GM21717 (cell line): ENCODE data around the gene ERBB2.
"Not testable (repeated sequence)": the region's sequence is repeated elsewhere in the genome, so short reads cannot be mapped to it uniquely, and the experiment has no call there.

ENCODE experiments used
- ATAC-seq: cut with Tn5 transposase; IDR thresholded peaks from one replicate; pipeline ENCODE4 v1.9.1; 2021; ENCODE audit warnings: mild to moderate bottlenecking, moderate library complexity; ENCODE audit not compliant: unreplicated experiment

Gene ERBB2

DNA sequence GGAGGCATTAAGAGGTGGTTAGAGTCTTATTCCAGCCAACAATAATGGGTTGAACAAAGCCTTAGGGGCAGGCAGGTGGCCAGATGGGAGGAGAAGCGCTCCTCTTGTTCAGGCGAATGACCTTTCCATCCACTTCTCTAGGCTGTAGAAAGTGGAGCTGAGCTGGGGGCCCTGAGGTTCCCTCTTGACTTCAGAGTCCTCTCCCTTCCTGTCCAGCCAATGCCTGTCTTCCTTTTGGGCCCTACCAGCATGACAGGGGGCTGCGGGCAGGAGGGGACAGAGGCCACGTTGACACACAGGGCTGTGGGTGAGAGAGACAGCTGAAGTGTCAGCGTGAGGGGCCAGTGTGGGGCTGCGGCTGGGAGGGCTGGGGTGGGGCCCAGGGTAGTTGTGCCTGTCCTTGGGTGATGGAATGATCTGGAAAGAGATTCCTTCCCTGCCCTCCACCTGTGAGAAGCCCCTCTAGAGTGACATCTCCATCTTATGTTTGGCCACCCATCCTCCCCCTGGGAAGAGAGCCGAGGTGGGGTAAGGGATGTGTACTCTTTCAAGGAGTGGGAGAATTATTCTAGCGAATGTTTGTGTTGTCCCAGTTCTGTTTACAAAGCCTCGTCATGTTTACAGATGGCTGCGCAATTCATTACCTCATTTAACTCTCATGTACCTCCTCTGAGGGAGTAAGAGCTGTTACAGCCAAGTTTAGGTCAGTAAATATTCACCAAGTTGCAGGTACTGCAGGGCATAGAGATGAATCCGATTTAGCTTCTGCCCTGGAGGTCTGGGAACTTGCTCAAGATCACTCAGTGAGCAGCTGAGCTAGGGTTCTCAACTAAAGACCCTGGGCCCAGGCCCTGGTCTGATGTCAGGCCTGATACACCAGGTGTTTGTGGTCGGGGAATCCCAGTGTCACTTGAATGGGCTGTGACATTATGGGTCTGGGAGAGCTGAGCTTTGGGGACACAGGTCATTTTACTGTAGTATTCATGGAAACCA is 3.3 kb downstream of the ERBB2 start:
- ATAC-seq, result no peak

DNA sequence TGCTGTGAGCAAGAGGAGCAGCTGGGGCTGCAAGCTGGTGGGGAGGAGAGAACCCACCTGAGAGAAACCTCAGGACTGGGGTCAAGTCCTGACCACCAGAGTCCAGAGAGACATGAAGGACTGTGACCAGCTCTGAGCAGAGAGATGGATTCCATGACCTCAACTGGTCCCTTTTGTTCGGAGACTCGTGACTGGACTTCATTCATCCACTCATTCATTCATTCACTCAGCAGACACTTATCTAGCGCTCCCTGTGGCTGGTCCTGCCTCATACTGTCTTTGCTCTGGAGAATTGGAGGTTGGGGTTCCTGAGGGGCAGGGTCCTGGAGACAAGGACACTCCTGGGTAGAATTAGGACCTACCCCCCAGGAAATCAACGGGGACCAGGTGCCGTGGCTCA is 4.0 kb downstream of the ERBB2 start:
- ATAC-seq, result no peak

DNA sequence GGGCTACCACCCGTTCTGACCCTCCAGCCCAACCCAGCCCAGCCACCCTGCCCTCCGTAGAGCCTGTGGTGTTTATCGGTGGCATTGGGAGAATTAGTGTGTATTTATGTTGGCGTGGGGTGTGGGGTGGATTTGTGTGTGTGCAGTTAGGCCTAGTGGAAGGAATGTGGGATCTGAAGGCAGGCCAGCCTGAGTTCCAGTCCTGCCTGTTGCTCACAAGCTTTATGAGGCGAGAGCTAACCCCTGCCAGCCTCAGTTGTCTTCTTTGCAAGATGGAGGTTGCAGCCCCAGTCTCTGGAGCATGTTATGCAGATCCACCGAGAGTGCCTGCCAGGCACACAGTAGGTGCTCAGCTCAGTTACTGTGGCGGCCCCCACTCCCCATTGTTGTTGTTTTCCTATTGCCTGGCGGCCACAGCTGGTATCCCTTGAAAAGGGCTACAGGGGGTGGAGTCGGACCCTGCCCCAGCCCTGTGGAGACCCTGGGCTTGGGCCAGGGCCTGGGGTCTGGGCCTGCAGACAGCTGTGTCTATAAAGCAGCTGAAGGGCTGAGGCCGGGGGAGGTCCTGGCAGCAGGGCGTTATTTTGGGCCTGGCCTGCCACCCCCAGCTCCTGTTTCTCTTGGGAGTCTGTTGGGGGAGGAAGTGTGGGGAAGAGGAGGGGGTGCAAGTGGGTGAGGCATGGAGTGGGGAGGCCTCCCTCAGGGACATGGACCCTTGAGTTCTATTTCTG is 5.1 kb downstream of the ERBB2 start:
- no peak for ATAC-seq

DNA sequence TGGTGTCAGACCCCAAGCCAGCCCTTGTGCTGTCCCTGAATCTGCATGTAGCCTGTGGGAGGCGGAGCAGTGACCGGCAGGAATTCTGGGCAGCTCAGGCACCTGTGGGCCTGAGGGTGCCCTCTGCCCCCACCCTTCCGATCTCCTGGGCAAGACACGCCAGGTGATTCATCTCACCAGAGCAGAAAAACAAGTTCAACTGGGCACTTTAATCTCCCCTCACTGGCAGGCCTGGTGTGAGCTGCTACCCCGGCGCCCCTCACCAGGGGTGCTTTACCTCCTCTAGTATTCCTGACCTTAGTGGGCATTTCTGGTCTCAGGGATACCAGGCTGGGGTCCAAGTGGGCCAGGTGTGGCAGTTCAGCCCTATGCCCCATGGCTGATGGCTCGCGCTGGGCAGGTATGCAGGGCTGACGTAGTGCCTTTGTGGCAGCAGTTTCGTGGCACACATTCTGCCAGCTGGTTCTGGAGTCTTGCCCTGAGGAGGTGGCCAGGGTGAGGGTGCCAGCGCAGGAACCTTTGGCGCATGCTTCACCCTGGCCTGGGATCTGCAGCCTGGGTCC is 6.0 kb downstream of the ERBB2 start:
- ATAC-seq, result no peak

DNA sequence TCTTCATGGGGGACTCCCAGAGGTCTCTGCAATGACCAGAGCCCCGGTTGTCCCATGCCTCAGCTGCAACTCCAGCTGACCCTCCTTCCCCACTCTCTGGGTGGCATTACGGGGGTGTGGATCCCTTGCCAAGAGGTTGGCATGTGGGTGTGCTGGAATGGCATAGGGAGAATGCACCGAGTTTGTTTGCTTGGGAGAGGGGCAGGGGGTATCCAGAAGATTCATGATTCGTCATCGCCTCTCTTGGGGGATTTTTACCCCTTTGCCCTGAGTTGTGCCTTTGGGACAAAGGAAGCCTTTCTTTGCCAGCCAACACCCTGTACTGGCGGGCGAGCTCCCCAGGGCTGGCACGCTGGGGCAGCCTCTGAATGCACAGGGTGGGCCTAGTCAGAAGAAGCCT is 6.5 kb downstream of the ERBB2 start:
- no peak for ATAC-seq

DNA sequence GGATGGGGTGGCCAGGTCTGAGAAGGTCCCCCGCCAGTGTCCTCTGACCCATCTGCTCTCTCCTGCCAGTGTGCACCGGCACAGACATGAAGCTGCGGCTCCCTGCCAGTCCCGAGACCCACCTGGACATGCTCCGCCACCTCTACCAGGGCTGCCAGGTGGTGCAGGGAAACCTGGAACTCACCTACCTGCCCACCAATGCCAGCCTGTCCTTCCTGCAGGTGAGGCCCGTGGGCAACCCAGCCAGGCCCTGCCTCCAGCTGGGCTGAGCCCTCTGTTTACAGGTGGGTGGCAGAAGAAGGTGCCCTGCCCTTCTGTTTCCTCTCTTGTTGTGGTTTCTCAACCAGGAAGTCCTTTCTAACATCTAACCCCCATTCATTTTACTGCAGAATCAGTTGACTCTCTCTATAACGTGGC is 7.1 kb downstream of the ERBB2 start:
- no peak for ATAC-seq

DNA sequence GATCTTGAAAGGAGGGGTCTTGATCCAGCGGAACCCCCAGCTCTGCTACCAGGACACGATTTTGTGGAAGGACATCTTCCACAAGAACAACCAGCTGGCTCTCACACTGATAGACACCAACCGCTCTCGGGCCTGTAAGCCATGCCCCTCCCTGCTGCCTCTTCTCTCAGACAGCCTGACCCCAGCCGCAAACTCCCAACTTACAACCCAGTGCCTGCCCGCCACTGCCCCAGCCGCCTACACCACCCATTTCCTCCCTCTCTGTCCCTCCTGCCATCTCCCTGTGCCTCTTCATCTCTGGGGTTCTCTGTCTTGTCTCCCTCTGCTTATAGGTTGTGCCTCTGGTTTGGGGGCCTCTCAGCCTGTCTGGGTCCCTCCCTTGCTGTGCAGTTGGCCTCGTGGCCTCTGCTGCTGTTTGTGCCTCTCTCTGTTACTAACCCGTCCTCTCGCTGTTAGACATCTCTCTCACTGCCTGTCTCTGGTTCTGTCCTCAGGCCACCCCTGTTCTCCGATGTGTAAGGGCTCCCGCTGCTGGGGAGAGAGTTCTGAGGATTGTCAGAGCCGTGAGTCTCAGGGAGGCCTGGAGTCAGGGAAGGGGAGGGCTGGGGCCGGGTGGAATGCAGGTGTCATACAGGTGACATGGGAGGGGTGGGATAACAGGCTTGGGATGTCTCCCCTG is 9.6 kb downstream of the ERBB2 start:
- no peak for ATAC-seq

DNA sequence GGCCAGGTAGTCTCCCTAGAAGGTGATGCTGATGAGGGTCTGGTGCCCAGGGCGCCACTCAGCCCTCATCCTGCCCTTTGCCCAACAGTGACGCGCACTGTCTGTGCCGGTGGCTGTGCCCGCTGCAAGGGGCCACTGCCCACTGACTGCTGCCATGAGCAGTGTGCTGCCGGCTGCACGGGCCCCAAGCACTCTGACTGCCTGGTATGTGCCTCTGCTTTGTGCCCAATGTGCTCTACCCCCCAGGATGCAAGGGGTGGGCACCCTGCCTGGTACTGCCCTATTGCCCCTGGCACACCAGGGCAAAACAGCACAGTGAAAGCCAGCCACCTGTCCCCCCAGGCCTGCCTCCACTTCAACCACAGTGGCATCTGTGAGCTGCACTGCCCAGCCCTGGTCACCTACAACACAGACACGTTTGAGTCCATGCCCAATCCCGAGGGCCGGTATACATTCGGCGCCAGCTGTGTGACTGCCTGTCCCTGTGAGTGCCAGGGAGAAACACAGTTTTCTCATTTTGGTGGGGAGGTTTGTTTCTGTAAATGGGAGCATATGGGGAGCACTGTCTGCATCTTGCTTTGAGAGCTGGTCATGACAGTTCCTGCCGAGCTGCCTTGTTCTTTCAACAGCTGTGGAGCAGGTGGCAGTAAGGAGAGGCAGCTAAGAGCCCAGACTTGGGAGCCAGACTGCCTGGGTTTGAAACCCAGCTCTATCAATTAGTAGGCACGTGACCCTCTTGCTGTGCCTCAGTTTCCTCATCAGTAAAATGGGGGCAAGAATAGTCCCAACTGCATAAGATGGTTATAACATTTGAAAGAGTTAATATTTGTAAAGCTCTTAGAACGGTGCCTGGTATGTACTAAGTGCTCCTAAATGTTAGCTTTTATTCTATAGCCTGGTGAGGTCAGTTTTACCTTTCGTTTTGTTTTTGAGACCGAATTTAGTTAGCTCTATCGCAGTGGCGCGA is 10.4 kb downstream of the ERBB2 start:
- ATAC-seq, result no peak

DNA sequence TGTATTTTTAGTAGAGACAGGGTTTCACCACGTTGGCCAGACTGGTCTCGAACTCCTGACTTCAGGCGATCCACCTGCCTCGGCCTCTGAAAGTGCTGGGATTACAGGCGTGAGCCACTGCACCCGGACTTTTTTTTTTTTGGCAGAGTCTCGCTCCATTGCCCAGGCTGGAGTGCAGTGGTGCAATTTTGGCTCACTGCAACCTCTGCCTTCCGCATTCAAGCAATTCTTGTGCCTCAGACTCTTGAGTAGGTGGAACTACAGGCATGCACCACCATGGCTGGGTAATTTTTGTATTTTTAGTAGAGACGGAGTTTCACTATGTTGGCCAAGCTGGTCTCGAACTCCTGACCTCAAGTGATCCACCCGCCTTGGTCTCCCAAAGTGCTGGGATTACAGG is 11.2 kb downstream of the ERBB2 start:
- ATAC-seq, result not testable (repeated sequence)

DNA sequence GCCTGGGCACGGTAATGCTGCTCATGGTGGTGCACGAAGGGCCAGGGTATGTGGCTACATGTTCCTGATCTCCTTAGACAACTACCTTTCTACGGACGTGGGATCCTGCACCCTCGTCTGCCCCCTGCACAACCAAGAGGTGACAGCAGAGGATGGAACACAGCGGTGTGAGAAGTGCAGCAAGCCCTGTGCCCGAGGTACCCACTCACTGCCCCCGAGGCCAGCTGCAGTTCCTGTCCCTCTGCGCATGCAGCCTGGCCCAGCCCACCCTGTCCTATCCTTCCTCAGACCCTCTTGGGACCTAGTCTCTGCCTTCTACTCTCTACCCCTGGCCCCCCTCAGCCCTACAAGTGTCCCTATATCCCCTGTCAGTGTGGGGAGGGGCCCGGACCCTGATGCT is 12.0 kb downstream of the ERBB2 start:
- no peak for ATAC-seq

DNA sequence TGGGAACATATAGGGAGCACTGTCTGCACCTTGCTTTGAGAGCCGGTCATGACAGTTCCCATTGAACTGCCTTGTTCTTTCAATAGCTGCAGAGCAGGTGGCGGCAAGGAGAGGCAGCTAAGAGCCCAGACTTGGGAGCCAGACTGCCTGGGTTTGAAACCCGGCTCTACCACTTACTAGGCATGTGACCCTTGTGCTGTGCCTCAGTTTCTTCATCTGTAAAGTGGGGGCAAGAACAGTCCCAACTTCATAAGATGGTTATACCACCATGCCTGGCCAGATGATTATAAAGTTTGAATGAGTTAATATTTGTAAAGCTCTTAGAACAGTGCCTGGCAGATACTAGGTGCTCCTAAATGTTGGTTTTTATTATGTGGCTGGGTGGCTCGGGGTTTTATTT is 14.4 kb downstream of the ERBB2 start:
- ATAC-seq, result no peak

DNA sequence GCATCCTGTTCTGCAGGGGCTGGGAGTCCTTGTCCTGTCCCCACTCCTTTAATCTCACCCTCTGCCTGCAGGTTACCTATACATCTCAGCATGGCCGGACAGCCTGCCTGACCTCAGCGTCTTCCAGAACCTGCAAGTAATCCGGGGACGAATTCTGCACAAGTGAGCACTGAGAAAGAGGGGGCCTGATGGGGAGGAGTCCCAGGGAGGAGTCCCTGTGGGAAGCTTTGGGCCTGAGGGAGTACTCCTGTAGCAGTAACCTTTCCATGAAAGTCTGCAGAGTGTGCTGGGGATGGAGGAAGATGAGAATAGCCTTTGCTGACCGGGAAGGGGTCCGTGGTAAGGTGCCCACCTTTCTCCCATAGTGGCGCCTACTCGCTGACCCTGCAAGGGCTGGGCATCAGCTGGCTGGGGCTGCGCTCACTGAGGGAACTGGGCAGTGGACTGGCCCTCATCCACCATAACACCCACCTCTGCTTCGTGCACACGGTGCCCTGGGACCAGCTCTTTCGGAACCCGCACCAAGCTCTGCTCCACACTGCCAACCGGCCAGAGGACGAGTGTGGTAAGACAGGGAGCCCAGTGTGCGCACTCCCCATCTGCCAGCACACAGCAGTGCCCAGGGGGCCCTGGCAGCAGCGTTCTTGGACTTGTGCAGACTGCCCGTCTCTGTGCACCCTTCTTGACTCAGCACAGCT is 15.7 kb downstream of the ERBB2 start:
- ATAC-seq, result no peak

DNA sequence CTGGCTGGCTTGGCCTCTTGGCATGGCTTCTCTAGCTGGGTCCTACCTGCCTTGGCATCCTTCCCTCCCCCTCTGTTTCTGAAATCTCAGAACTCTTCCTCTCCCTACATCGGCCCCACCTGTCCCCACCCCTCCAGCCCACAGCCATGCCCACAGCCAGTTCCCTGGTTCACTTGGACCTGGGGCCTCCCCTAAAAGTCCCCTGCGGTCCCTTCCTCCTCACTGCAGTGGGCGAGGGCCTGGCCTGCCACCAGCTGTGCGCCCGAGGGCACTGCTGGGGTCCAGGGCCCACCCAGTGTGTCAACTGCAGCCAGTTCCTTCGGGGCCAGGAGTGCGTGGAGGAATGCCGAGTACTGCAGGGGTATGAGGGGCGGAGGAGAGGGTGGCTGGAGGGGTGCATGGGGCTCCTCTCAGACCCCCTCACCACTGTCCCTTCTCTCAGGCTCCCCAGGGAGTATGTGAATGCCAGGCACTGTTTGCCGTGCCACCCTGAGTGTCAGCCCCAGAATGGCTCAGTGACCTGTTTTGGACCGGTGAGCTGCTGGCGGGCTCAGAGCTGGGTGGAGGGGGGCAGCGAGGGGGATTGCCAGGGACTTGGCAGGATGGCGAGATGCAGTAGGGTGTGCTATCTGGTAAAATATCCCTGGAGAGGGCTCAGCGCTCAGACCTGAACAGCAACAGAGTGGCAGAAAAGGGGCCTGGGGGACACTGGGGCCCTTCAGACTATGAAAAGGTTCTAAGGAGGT is 16.4 kb downstream of the ERBB2 start:
- no peak for ATAC-seq

DNA sequence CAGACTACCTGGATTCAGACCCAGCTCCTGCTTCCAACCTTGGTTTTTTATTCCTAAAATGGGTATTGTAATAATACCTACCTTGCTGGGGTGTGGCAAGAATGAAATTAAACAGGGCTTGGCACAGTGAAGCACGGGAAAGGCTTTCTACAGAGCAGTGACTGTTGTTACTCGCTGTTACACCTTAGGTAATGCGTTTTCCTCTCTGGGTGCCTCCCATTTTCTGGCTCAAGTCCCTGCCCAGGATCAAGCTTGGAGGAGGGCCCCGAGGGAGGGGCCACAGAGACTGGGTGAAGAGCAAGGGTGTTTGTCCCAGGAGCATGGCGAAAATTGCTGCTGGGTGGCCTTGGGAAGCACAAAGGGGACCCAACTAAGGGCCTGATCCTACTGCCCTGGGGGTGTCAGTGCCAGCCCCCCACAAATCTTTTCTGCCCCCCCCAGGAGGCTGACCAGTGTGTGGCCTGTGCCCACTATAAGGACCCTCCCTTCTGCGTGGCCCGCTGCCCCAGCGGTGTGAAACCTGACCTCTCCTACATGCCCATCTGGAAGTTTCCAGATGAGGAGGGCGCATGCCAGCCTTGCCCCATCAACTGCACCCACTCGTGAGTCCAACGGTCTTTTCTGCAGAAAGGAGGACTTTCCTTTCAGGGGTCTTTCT is 17.1 kb downstream of the ERBB2 start:
- ATAC-seq, result no peak

DNA sequence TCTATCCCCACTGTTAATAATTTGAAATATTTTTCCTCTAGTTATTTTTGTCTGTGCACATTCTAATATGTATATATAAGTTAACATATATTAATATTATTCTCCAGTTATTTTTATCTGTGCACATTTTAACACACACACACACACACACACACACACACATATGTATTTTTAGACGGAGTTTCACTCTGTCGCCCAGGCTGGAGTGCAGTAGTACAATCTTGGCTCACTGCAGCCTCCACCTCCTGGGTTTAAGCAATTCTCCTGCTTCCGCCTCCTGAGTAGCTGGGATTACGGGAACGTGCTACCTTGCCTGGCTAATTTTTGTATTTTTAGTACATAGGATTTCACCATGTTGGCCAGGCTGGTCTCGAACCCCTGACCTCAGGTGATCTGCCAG is 17.8 kb downstream of the ERBB2 start:
- ATAC-seq, result no peak

DNA sequence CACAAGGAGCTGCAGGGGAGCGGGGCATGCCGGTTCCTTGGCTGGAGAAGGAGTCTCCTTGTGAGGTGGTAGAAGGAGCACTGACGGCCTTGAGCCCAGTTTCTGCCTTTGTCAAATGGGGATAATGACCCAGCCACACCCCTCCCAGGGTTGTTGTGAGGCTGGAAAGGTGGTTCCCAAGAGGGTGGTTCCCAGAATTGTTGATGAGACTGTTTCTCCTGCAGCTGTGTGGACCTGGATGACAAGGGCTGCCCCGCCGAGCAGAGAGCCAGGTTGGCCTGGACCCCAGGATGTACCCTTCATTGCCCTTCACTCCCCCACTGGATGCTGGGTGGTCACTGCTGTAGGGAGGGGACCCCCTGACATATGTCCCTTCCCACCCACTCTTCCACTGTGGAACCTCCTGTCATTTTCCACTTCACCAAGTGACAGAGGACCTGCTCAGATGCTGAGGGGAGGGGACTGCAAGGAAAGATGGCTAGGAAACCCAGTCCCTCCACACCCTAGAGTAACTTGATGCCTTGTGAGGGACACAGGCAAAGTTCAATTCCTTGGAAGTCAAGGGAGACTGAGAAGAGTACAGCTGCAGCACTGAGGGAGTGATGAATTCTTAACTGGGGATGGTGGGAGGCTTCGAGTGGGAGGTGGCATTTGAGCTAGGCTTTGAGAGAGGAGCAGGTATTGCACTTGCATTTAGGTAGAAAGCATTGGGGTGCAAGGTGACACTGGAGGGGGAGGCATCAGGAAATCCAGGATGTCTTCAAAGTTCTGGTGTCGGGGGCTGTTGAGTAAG is 19.9 kb downstream of the ERBB2 start:
- no peak for ATAC-seq

DNA sequence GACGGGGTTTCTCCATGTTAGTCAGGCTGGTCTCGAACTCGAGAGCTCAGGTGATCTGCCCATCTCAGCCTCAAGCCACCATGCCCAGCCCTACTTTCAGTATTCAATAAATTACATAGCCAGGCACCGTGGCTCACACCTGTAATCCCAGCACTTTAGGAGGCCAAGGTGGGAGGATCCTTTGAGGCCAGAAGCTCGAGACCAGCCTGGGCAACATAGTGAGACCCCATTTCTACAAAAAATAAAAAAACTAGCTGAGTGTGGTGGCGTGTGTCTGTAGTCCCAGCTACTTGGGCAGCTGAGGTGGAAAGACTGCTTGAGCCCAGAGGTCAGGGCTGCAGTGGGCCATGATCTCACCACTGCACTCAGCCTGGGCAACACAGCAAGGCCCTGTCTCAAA is 22.2 kb downstream of the ERBB2 start:
- no peak for ATAC-seq
